GM12878 (cell line): ENCODE results near the gene ZC3H12D. TPM values are rescaled to one million over a fixed set of nuclear protein-coding genes. Genes with fewer than 3 reads are reported as not detected.

ENCODE experiments used
- ATAC-seq: fragments of 200-7000 bp; cut with Tn5 transposase; 3 replicates; pipeline ENCODE4 v1.9.1; 2020; ENCODE audit warnings: mild to moderate bottlenecking, moderate library complexity
- BruUV-seq: library from RNA; stranded (reverse); fragments of 400-500 nt; replicated peaks from 2 replicates; lab custom pipeline; 2021; lab: Mats Ljungman, UMichigan
- CTCF ChIA-PET: fragments of 300-600 bp; sonication (Branson Sonifier 250); formaldehyde crosslinking; extraction: SDS; loops from one replicate; lab custom pipeline; 2021; ENCODE audit warnings: inconsistent platforms; lab: Yijun Ruan, JAX
- POLR2A ChIA-PET: fragments of 350-600 bp; formaldehyde crosslinking; extraction: SDS; loops from one replicate; lab custom pipeline; 2021; ENCODE audit warnings: inconsistent platforms; lab: Charles Lee
- RAD21 ChIA-PET: fragments of 300-600 bp; sonication (Branson Sonifier 250); formaldehyde crosslinking; loops from one replicate; lab custom pipeline; 2023; ENCODE audit warnings: antibody characterized with exemption; ENCODE audit not compliant: unreplicated experiment; lab: Charles Lee
- SMC1A ChIA-PET: fragments of 300-600 bp; sonication (Branson Sonifier 250); formaldehyde crosslinking; loops from one replicate; lab custom pipeline; 2023; ENCODE audit not compliant: unreplicated experiment, uncharacterized antibody; lab: Charles Lee
- DNase-seq: peaks from one replicate; pipeline ENCODE4 v3.0.0-alpha.2; 2011; ENCODE audit warnings: low read depth, low spot score
- FAIRE-seq: peaks from 3 replicates; lab custom pipeline; 2011; peaks lifted over from hg19 to GRCh38; lab: Jason Lieb, UNC
- H2AFZ ChIP-seq: 2 replicates; pipeline ENCODE4 v1.6.0; 2011; ENCODE audit warnings: low read depth, low read length, control low read depth; ENCODE audit not compliant: control insufficient read depth
- H3K27ac ChIP-seq: 2 replicates; pipeline ENCODE4 v1.5.1; 2011; ENCODE audit warnings: control low read depth; ENCODE audit not compliant: control insufficient read depth, insufficient read depth
- H3K27me3 ChIP-seq, 2 experiments: replicated peaks in 1 of 2; 2 replicates each; pipeline versions ENCODE4 v1.6.0 to v1.6.1; 2011; ENCODE audit warnings: low read length in 1 of 2; ENCODE audit not compliant: control insufficient read depth in 2 of 2, insufficient read depth in 2 of 2
- H3K36me3 ChIP-seq, 2 experiments: 2 replicates each; pipeline ENCODE4 v1.5.1; 2011; ENCODE audit warnings: low read length in 1 of 2; ENCODE audit not compliant: control insufficient read depth in 2 of 2, insufficient read depth in 2 of 2
- H3K4me1 ChIP-seq: 2 replicates; pipeline ENCODE4 v1.6.1; 2011; ENCODE audit warnings: mild to moderate bottlenecking, low read length, moderate library complexity, mixed read lengths; ENCODE audit not compliant: control insufficient read depth, insufficient read depth
- H3K4me2 ChIP-seq: 2 replicates; pipeline ENCODE4 v1.6.0; 2011; ENCODE audit warnings: control low read depth; ENCODE audit not compliant: control insufficient read depth, insufficient read depth
- H3K4me3 ChIP-seq: fragments of 200-600 bp; sonication (generic); 2 replicates; pipeline ENCODE4 v1.5.1; 2016
- H3K79me2 ChIP-seq: 2 replicates; pipeline ENCODE4 v1.6.0; 2011; ENCODE audit warnings: low read length; ENCODE audit not compliant: control insufficient read depth, insufficient read depth
- H3K9ac ChIP-seq: 2 replicates; pipeline ENCODE4 v1.8.0; 2011; ENCODE audit warnings: low read length, control low read depth, mixed read lengths; ENCODE audit not compliant: control insufficient read depth, insufficient read depth
- H3K9me3 ChIP-seq: replicated peaks from 3 replicates; pipeline ENCODE4 v1.5.1; 2011; ENCODE audit warnings: mild to moderate bottlenecking, low read length; ENCODE audit not compliant: control insufficient read depth, insufficient read depth
- H4K20me1 ChIP-seq: 2 replicates; pipeline ENCODE4 v1.6.0; 2011; ENCODE audit not compliant: control insufficient read depth, insufficient read depth
- DPF2 ChIP-seq: fragments of 450-650 bp; IDR thresholded peaks from 2 replicates; pipeline ENCODE4 v1.6.1; 2017; ENCODE audit warnings: mild to moderate bottlenecking
- MTA3 ChIP-seq: IDR thresholded peaks from 2 replicates; pipeline ENCODE4 v1.6.1; 2012; ENCODE audit warnings: low read length, inconsistent platforms, borderline replicate concordance
- NFYA ChIP-seq: IDR thresholded peaks from 2 replicates; pipeline ENCODE4 v1.6.1; 2011; ENCODE audit warnings: low read depth, mild to moderate bottlenecking, low read length, improper control_type of control experiment, borderline replicate concordance
- NR2F1 ChIP-seq: fragments of 450-650 bp; conservative IDR thresholded peaks from 2 replicates; pipeline ENCODE4 v1.6.1; 2017; ENCODE audit warnings: mild to moderate bottlenecking
- RAD21 ChIP-seq: IDR thresholded peaks from 2 replicates; pipeline ENCODE4 v1.6.1; 2011; ENCODE audit warnings: mild to moderate bottlenecking, low read depth, low read length, moderate library complexity; ENCODE audit not compliant: insufficient read depth
- ZBED1 ChIP-seq: IDR thresholded peaks from 2 replicates; pipeline ENCODE4 v1.6.1; 2016; ENCODE audit warnings: borderline replicate concordance
- WGBS: methylation state at CpG from one replicate; pipeline ENCODE4 v1.1.6; 2016; ENCODE audit warnings: low lambda C conversion rate; ENCODE audit not compliant: insufficient replicate concordance, insufficient coverage; ENCODE audit errors: missing lambda C conversion rate; 5-methylcytosine and 5-hydroxymethylcytosine counted together
- in situ Hi-C: fragments of 300-500 bp; cut with MboI; formaldehyde crosslinking; loops from 9 replicates; pipeline ENCODE4 v1.14.3; 2018; ENCODE audit warnings: mixed read lengths
- intact Hi-C: fragments of 100-400 bp; cut with micrococcal nuclease; formaldehyde crosslinking; loops from one replicate; pipeline ENCODE4 v1.14.2; 2022; ENCODE audit not compliant: unreplicated experiment
- polyA plus RNA-seq, 11 experiments: library from polyadenylated mRNA; depleted of rRNA in 4 of 11; unstranded in 6 of 11; stranded (reverse) in 5 of 11; fragments of >200 nt; fragmentation: Nextera tagmentation in 4 of 11; fragmentation: Illumina TruSeq in 1 of 11; extraction: Ambion mirVana in 4 of 11; extraction: Trizol in 1 of 11; gene quantifications; 1 replicate in 1 of 11; 2 replicates in 10 of 11; pipeline versions ENCODE4 v1.2.1 to v1.2.3, GENCODE V29; 2011 to 2016; ENCODE audit warnings: inconsistent platforms in 2 of 11, missing spikeins in 2 of 11, low read depth in 1 of 11
- total RNA-seq, 4 experiments: library from RNA; depleted of rRNA in 3 of 4; stranded (reverse); fragments of >200 nt in 3 of 4; fragmentation: Illumina TruSeq in 1 of 4; extraction: Trizol in 1 of 4; gene quantifications; 2 replicates each; pipeline versions ENCODE4 v1.2.1 to v1.2.3, GENCODE V29; 2013 to 2021
- TF ChIP-seq, protein P1 (sequence below): fragments of 450-650 bp; IDR thresholded peaks from 2 replicates; pipeline ENCODE4 v1.6.1; 2017; ENCODE audit warnings: mild to moderate bottlenecking, moderate library complexity

ZC3H12D gene
- total and polyA plus RNA-seq, 10 of the 15 experiments (the other 5 are each of a cell fraction or from before 2014, with no cell fraction given) = 1.4 to 29.7 (median 8.8) TPM

GRCh38 chr6:149472241-149472640, 12.6 kb downstream of the ZC3H12D start:
- ChIA-PET POLR2A (interaction anchor here (0.6 to 2.8 kb wide), 4 partner anchors 8 to 444 kb away, joined by 3 to 6 read pairs (median 4); no protein-coding TSS in a partner anchor), SMC1A (interaction anchor here (4.0 kb wide), 1 partner anchor 44 kb away, joined by 42 read pairs; no protein-coding TSS in a partner anchor), RAD21 (interaction anchor here (3.5 kb wide), 1 partner anchor 44 kb away, joined by 28 read pairs; no protein-coding TSS in a partner anchor), CTCF (interaction anchor here (1.4 to 2.7 kb wide), 3 partner anchors 18 to 73 kb away, joined by 3 to 11 read pairs (median 5); partner anchors contain the start of gene PPIL4)
- peaks cover 74% of the 10 kb centered on the region for H3K79me2 ChIP-seq
- H2AFZ ChIP-seq = no peak overlapping the region; the same call in 1 of the 2 replicates
- 0 out of 2 replicates have a peak, but pooled peaks have one; percentile 2 for TF ChIP-seq ZBED1
- TF ChIP-seq, protein P1, sequence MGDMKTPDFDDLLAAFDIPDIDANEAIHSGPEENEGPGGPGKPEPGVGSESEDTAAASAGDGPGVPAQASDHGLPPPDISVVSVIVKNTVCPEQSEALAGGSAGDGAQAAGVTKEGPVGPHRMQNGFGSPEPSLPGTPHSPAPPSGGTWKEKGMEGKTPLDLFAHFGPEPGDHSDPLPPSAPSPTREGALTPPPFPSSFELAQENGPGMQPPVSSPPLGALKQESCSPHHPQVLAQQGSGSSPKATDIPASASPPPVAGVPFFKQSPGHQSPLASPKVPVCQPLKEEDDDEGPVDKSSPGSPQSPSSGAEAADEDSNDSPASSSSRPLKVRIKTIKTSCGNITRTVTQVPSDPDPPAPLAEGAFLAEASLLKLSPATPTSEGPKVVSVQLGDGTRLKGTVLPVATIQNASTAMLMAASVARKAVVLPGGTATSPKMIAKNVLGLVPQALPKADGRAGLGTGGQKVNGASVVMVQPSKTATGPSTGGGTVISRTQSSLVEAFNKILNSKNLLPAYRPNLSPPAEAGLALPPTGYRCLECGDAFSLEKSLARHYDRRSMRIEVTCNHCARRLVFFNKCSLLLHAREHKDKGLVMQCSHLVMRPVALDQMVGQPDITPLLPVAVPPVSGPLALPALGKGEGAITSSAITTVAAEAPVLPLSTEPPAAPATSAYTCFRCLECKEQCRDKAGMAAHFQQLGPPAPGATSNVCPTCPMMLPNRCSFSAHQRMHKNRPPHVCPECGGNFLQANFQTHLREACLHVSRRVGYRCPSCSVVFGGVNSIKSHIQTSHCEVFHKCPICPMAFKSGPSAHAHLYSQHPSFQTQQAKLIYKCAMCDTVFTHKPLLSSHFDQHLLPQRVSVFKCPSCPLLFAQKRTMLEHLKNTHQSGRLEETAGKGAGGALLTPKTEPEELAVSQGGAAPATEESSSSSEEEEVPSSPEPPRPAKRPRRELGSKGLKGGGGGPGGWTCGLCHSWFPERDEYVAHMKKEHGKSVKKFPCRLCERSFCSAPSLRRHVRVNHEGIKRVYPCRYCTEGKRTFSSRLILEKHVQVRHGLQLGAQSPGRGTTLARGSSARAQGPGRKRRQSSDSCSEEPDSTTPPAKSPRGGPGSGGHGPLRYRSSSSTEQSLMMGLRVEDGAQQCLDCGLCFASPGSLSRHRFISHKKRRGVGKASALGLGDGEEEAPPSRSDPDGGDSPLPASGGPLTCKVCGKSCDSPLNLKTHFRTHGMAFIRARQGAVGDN = 0 out of 2 replicates have a peak, but pooled peaks have one; percentile 28
- 0 out of 2 replicates have a peak, but pooled peaks have one; percentile 5 for TF ChIP-seq NR2F1
- TF ChIP-seq RAD21 = no peak
- TF ChIP-seq NFYA = no peak
- peak; percentile 16; the same call in 1 of the 2 replicates for TF ChIP-seq MTA3
- TF ChIP-seq DPF2 = peak; percentile 20; the same call in 1 of the 2 replicates
- H3K4me1 ChIP-seq = peaks cover 75% of the 10 kb centered on the region
- H3K36me3 ChIP-seq = peaks cover 14 to 17% of the 10 kb centered on the region in 2 experiments; a peak in 3 of 4 replicates
- 0 out of 2 replicates have a peak, but pooled peaks cover 6% of the 10 kb centered on the region for H4K20me1 ChIP-seq
- peak; percentile 2; the same call in 1 of the 3 replicates for ATAC-seq
- peak overlapping the region; percentile 44; the same call in 1 of the 2 replicates for H3K4me3 ChIP-seq
- peak overlapping the region; percentile 50 for H3K9ac ChIP-seq
- H3K27me3 ChIP-seq = no peaks in the 10 kb centered on the region
- DNase-seq = no peak
- H3K27ac ChIP-seq = peak overlapping the region; percentile 29
- 74% methylated on average over 5 of the region's 5 CpGs for WGBS
- BruUV-seq = no TSS peak
- in situ Hi-C loops (no loop called here), intact Hi-C loops (loop anchor here (2.0 kb wide), 1 partner anchor 45 kb away; no protein-coding TSS in a partner anchor)
- no peaks in the 10 kb centered on the region for H3K9me3 ChIP-seq
- H3K4me2 ChIP-seq = peak overlapping the region; percentile 78
- no peak for FAIRE-seq
